Neural progenitor cell (in vitro differentiated cells): ENCODE results near the gene TARDBP.

Experiments
- EZH2 ChIP-seq: fragments of 200-600 bp; sonication (generic); IDR thresholded peaks from 2 replicates; pipeline ENCODE4 v1.6.1; 2017; ENCODE audit warnings: antibody characterized with exemption, mild to moderate bottlenecking, moderate library complexity
- EZH2phosphoT487 ChIP-seq: fragments of 200-600 bp; sonication (generic); IDR thresholded peaks from 2 replicates; pipeline ENCODE4 v1.6.1; 2017; ENCODE audit warnings: antibody characterized with exemption
- TF ChIP-seq, protein P1 (sequence below): fragments of 200-600 bp; sonication (generic); IDR thresholded peaks from 2 replicates; pipeline ENCODE4 v1.5.1; 2017; ENCODE audit warnings: antibody characterized with exemption, mild to moderate bottlenecking

DNA sequence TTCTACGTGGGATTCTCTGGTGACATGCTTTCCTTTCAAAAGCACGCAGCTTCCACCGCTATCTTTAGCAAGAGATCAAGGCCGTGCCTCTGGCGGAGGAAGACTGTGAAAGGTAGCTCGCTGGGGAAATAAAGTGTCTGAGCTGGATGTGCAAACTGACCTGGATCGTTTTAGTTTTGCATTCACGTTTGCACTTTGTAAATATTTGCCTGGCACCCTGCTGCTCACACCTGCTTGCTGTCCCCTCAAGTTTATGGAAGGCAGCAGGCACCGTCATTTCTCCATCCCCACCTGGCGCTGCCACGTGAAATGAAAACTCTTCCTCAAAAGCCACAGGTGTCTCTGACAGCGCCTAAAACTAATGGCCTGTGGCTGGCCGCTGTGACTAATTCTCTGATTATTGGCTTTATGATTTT is 44.0 kb upstream of the TARDBP start:
- TF ChIP-seq, protein P1, sequence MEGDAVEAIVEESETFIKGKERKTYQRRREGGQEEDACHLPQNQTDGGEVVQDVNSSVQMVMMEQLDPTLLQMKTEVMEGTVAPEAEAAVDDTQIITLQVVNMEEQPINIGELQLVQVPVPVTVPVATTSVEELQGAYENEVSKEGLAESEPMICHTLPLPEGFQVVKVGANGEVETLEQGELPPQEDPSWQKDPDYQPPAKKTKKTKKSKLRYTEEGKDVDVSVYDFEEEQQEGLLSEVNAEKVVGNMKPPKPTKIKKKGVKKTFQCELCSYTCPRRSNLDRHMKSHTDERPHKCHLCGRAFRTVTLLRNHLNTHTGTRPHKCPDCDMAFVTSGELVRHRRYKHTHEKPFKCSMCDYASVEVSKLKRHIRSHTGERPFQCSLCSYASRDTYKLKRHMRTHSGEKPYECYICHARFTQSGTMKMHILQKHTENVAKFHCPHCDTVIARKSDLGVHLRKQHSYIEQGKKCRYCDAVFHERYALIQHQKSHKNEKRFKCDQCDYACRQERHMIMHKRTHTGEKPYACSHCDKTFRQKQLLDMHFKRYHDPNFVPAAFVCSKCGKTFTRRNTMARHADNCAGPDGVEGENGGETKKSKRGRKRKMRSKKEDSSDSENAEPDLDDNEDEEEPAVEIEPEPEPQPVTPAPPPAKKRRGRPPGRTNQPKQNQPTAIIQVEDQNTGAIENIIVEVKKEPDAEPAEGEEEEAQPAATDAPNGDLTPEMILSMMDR = no peak
- TF ChIP-seq EZH2phosphoT487 (no peak), EZH2 (no peak)
